GM13977 (cell line): ENCODE data around the gene ADK.
A peak's percentile ranks its signal among the peaks of the same experiment; 100 is the strongest.

Experiments used
- DNase-seq: peaks from one replicate; pipeline ENCODE4 v3.0.0; 2012; ENCODE audit warnings: low spot score
- in situ Hi-C: fragments of 300-500 bp; cut with MboI; formaldehyde crosslinking; loops from one replicate; pipeline ENCODE4 v1.12.0; 2022; ENCODE audit warnings: low sequenced_read_pairs, low pct_unique_long_range_greater_than_20kb, mixed read lengths, inconsistent platforms; ENCODE audit not compliant: unreplicated experiment
- TF ChIP-seq, protein P1 (sequence below): IDR thresholded peaks from 2 replicates; pipeline ENCODE4 v1.5.1; 2012; ENCODE audit warnings: mild to moderate bottlenecking, control low read depth; ENCODE audit not compliant: insufficient read depth; ENCODE audit errors: extremely low read depth, missing control alignments

Gene ADK

DNA sequence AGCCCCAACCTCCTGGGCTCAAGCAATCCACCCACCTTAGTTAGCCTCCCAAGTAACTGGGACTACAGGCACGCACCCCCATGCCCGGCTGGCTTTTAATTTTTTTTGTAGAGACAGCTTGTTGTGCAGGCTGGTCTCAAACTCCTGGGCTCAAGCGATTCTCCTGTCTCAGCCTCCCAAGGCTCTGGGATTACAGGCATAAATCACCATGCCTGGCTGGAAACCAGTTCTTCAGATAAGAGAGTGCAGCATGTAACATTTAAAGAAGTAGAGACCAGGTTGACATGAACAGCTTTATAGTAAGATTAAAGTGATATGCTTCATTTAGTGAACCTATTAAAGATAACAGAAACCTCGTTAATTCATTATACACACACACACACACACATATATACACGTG lies 507.5 kb downstream of the ADK start:
- TF ChIP-seq, protein P1, sequence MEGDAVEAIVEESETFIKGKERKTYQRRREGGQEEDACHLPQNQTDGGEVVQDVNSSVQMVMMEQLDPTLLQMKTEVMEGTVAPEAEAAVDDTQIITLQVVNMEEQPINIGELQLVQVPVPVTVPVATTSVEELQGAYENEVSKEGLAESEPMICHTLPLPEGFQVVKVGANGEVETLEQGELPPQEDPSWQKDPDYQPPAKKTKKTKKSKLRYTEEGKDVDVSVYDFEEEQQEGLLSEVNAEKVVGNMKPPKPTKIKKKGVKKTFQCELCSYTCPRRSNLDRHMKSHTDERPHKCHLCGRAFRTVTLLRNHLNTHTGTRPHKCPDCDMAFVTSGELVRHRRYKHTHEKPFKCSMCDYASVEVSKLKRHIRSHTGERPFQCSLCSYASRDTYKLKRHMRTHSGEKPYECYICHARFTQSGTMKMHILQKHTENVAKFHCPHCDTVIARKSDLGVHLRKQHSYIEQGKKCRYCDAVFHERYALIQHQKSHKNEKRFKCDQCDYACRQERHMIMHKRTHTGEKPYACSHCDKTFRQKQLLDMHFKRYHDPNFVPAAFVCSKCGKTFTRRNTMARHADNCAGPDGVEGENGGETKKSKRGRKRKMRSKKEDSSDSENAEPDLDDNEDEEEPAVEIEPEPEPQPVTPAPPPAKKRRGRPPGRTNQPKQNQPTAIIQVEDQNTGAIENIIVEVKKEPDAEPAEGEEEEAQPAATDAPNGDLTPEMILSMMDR = no peak
- in situ Hi-C loops = no loop called here
- DNase-seq = no peak

DNA sequence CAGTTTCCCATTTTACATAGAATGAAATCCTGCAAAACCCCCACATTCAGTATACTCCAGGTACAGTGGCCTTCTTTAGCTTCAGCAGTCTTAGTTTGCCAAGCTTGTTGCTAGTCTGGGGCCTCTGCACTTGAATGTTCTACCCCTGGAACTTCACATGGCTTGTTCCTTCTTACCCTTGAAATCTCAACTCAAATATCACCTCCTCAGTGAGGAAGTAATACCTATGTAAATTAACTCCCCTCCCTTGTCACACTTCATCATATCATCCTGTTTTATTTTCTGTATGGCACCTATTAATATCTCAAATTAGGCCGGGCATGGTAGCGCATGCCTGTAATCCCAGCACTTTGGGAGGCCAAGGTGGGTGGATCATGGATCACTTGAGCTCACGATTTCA lies 511.6 kb downstream of the ADK start:
- TF ChIP-seq, protein P1 = no peak
- no peak for DNase-seq
- in situ Hi-C loops = no loop called here

GRCh38 chr10:74669210-74669609 lies 518.2 kb downstream of the ADK start:
- in situ Hi-C loops = no loop called here
- TF ChIP-seq, protein P1 = no peak
- no peak for DNase-seq

GRCh38 chr10:74671716-74672115 lies 520.7 kb downstream of the ADK start:
- DNase-seq = no peak
- in situ Hi-C loops = no loop called here
- TF ChIP-seq, protein P1 = no peak

DNA sequence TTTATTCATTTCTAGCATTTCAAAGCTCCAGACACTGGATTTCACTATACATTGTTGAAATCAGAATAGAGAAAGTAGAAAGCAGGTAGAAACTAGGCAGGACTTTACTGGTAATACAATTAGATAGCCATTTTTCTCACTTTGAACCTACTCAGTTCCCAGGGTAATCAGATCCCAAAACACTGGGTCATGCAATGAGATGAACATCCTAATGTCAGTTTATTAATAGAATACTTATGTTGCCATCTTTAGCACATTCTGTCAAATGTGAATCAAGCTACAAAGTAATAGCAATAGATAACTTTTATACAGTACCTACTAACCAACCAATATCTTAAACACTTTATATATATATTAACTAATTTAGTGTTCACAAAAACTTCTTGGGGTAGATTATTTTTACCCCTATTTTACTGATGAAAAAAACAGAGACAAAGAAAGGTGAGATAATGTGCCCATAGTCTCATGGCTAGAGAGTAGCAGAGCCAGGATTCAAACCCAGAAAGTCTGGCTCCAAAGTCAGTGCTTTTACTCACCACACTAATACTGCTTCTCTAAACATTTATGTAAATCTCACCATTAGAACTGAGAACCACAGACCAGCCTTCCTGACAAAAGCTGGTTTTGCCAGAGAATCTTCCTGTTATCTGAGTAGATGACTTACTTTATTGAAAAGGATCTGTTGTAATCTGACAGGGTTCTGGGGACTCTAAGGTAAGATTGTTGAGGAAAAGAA lies 521.6 kb downstream of the ADK start:
- in situ Hi-C loops = no loop called here
- TF ChIP-seq, protein P1 = no peak
- no peak for DNase-seq

GRCh38 chr10:74674927-74675326 lies 523.9 kb downstream of the ADK start:
- peak; percentile 26 for DNase-seq
- TF ChIP-seq, protein P1 = no peak
- in situ Hi-C loops = no loop called here

GRCh38 chr10:74675484-74675883 lies 524.5 kb downstream of the ADK start:
- DNase-seq = no peak
- in situ Hi-C loops = no loop called here
- TF ChIP-seq, protein P1 = no peak
